ENCODE measurements around the gene UTP18.
"Not testable (repeated sequence)": the region's sequence is repeated elsewhere in the genome, so short reads cannot be mapped to it uniquely, and the experiment has no call there.

UTP18 gene

DNA sequence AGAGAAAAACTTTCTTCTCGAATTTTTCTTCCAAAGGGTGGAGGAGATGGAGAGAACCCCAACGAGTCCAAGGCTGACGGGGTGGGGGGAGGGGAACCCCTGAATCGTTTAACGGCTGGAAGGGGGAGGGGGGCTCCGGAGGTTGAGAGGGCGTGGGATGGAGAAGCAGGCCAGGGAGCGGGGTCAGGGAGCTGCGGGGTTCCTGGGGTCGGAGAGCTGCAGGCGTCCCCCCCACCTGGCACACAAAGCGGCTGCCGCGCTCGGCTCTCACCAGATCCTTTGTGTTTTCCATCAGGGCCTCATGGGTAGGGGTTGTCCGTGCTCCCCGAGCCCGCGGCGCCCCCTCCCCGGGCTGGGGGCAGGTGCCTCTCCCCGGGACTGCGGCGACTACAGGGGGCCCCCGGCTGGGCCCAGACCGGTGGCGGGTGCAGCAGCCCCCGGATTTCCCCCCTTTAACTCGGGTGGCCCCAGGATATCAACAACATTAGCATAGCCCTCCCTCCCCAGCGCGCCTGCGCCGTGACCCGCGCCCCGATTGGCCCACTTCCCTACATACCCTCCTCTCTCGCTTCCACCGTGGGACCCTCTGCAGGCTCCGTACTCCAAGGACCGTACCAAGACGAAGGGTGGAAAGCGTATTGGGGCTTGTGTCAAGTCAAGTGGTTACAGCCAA, 646 bp upstream of the UTP18 start, which contains the start of gene MBTD1:
MBTD1 (minus strand) TSS at position 486 of the 673 bp plus-strand sequence. CDS start 34,888 bp downstream, outside the sequence.
- peak; percentile 98 for DNase-seq

DNA sequence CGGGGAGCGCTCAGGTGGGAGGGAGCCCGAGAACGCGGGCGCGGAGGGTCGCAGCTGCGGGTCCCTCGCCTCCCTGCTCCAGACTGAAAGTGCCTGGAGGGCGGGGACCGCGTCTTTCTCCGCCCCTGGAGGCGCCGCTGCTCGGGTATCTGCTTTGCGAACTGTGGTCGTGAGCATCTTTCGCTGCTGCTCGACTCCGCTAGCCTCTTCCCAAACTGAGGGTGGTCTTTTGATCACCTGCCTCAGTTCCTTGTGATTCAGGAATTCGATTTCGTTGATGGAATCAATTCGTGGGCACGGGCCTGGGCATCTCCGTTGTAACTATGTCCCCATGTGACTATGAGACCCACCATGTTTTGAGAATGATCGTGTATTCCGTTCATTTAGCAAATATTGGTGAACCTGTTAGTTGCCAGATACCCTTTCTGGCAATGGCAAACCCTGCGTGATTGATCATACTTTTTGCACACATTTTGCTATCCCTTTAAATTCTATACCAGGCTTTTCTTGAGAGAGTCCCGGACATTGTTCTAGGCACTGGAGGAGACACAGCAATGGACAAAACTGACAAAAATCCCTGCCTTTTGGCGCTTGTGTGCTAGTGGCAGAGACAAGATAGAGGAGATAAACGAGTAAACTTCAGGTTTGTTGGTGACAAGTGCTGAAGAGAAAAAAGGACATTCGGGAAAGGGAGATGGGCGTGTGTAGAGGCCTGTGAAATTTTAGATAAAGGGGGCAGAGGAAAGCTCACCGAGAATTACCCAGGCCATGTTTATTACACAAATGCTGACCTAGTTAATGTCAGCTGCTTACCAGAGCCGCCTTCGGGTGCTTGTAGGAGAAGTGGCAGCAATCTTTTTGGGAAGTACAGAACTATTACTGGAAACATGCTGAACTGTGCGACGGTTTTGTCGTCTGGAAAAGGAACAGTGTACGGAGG, 948 bp downstream of the UTP18 start:
- DNase-seq, result peak; percentile 84

- DNase-seq, result no peak
These were observed 2.7 kb downstream of the UTP18 start for GRCh38 chr17:51263006-51263405.

DNA sequence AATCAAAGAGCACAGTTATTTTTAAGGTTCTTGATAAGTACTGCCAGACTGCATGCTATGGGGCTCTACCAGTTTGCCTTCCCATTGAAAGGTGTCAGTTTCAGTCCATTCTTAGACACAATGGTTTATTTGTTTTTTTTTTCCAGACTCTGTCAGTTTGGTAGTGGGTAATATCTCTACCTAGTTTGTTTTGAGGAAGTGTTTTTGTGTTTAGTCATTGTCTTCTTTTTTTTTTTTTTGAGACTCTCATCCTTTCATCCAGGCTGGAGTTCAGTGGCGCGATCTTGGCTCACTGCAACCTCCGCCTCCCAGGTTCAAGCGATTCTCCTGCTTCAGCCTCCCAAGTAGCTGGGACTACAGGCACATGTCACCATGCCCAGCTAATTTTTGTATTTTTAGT, 4.1 kb downstream of the UTP18 start:
- DNase-seq, result not testable (repeated sequence)

DNA sequence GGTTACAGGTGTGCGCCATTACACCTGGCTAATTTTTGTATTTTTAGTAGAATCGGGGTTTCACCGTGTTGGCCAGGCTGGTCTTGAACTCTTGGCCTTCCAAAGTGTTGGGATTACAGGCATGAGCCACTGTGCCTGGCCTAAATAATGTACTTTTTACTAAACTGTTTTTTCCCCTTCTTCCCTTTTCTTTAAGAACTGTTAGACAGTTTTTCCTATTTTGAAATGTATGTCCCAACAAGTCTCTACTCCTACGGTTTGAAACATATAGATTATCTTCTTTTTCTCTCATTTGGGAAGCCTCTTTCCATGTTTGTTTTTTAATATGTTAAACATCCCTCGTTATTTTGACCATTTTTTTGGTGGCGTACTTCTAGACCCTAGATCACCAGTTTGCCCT, 9.6 kb downstream of the UTP18 start:
- DNase-seq, result no peak

DNA sequence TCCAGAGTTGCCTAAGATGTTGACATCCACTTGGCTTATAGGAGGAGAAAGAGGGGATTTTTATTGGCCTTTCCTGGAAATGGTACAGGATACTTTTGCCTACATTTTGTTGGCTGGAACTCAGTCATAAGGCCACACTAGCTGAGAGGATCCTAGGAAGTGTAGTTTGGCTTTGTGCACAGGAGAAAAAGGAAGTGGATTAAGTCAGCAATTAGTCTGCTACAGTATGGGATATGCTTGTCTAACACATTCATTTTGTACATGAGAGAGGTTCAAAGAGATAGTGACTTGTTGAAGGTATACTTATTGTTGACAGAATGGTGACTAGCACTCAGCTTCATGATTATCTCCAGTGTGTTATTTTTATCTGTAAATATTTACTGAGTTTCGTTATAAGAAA, 10.3 kb downstream of the UTP18 start:
- DNase-seq, result no peak

DNA sequence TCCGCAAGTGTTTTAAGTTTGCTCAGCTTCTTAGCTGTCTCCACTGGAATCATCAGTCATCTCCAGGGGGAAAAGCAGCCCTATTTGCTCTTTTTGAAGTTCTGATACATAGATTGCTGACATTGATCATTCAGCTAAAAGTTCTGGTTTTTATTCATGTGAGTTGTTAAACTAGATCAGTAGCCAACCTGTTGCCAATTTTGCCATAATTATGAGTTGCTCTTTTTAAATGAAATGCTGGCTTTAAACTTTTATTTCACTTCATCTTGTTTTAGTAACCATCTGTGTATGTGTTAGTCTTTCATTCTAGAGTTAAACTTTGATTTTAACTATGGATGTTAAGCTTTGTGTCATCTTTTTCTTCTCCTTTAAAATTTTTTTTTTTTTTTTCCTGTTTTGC, 12.5 kb downstream of the UTP18 start:
- no peak for DNase-seq

DNA sequence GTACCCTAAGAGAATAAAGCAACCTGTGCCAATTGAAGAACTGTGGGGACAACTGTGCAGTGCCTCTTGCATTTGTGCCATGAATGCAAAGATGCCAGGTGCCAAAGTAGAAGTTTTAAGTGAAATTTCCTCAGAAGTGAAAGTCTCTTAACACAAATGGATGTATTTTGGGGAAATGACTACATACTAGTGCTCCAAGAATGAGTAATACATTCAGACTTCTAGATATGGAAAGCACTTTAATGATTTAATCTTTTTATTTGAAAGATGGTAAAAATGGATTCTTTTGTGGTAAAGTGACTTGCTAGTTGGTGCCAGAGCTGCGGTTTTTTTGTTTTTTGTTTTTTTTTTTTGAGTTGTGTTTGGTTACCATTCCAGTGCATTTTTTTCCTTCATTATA, 15.0 kb downstream of the UTP18 start:
- no peak for DNase-seq

DNA sequence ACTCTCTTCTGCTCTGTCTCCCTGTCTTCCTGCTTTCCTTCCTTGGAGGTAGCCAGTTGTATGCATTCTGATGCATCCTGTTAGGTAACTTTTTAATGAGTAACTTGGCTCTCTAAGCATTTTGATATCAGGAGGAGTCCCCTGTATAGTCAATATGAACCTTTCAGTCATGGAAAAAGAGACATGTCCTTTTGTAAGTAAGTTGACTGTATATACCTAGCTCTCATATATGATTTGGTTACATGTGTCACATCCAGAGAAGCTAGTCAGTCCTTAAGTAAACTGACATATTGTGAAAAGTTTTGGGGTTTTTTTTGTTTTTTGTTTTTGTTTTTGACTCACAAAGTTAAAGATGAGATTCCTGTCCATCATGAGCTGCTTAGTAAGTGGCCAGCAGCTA, 18.8 kb downstream of the UTP18 start:
- DNase-seq, result no peak

DNA sequence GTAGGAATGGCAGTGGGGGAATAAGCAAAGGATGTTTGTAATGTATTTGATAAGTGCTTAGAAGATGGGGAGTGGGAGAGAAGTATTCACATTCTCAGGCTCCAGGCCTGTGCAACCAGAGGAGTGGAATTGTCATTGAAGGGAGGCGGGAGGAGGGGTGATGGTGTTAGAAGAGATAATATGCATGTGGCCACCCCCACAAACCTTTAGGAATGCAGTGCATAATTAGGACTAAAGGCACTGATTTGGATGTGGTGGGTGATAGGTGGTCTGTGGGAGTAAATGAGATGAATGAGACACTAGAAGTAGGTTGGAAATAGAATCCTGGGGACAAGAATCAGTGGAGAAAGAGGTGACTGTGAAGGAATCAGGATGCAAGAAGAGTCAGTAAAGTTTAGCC, 27.1 kb downstream of the UTP18 start:
- DNase-seq, result no peak

DNA sequence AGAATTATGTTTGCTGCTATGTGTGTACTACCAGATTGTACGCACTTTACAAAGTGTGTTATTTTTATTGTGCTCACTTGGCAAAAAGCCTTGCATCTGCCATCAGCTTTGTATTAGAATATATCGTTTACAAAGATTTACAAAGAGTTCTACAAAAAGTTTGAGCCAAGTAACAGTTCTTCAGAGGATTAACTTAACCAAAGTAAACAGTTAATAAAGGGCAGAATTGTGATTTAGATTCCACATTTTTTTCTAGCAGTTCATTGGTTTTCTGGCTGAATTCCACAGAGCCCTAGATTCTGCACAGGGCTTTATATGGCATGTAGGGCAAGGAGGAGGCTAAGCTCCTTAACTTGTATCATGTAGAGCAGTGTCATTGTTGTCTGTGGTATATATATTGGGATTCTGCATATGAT, 29.4 kb downstream of the UTP18 start:
- DNase-seq, result no peak

- DNase-seq, result not testable (repeated sequence)
These were observed 34.0 kb downstream of the UTP18 start for GRCh38 chr17:51294338-51294737.

- DNase-seq, result peak; percentile 53
These were observed 38.4 kb downstream of the UTP18 start for GRCh38 chr17:51298508-51299371.

- no peak for DNase-seq
These were observed 39.5 kb downstream of the UTP18 start for GRCh38 chr17:51299859-51300258.

DNA sequence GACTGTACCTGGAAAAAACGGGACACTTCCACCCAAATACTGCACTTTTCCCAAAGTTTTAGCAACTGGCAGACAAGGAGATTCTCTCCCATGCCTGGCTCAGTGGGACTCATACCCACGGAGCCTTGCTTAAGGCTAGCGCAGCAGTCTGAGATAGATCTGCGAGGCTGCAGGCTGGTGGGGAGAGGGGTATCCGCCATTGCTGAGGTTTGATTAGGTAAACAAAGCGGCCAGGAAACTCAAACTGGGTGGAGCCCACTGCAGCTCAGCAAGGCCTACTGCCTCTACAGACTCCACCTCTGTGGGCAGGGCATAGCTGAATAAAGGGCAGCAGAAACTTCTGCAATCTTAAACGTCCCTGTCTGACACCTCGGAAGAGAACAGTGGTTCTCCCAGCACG, 44.8 kb downstream of the UTP18 start:
- DNase-seq, result no peak

GRCh38 chr17:51312003-51312402, 51.7 kb downstream of the UTP18 start:
- DNase-seq, result not testable (repeated sequence)

- no peak for DNase-seq
These were observed 58.8 kb downstream of the UTP18 start for GRCh38 chr17:51319186-51319585.

GRCh38 chr17:51322390-51323029, 62.2 kb downstream of the UTP18 start:
- DNase-seq, result peak; percentile 14

- no peak for DNase-seq
These were observed 65.1 kb downstream of the UTP18 start for GRCh38 chr17:51325471-51325870.

- DNase-seq, result not testable (repeated sequence)
These were observed 70.6 kb downstream of the UTP18 start for GRCh38 chr17:51330861-51331503.

- DNase-seq, result no peak
These were observed 74.8 kb downstream of the UTP18 start for GRCh38 chr17:51335006-51335590.
